GM19035 (cell line): ENCODE results near the gene TPGS1.

Experiments used
- ATAC-seq: cut with Tn5 transposase; IDR thresholded peaks from one replicate; pipeline ENCODE4 v1.9.1; 2021; ENCODE audit not compliant: unreplicated experiment

The TPGS1 gene

GRCh38 chr19:507286-508203, at the start of gene TPGS1:
TPGS1 (plus strand) TSS chr19:507497; CDS start chr19:507507, 10 bp downstream.
- peak; percentile 62 for ATAC-seq

DNA sequence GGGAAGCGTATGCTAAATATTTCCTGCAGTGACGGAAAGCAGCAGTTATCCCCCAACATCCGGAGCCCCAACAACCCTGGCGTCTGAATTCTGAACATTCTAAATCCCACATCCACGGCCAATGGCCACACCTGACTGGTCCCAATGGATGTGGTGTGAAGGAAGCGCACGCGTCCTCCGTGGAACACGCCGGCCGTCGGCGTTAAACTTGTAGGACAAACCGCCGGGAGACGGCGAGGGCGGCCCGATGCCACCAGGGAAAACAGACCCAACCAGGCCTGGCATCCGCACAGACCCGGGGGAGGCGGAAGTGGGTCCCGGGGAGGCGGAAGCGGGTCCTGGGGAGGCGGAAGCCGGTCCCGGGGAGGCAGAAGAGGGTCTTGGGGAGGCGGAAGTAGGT, 49.7 kb upstream of the TPGS1 start:
- no peak for ATAC-seq

GRCh38 chr19:458091-459042, 48.9 kb upstream of the TPGS1 start:
- no peak for ATAC-seq

DNA sequence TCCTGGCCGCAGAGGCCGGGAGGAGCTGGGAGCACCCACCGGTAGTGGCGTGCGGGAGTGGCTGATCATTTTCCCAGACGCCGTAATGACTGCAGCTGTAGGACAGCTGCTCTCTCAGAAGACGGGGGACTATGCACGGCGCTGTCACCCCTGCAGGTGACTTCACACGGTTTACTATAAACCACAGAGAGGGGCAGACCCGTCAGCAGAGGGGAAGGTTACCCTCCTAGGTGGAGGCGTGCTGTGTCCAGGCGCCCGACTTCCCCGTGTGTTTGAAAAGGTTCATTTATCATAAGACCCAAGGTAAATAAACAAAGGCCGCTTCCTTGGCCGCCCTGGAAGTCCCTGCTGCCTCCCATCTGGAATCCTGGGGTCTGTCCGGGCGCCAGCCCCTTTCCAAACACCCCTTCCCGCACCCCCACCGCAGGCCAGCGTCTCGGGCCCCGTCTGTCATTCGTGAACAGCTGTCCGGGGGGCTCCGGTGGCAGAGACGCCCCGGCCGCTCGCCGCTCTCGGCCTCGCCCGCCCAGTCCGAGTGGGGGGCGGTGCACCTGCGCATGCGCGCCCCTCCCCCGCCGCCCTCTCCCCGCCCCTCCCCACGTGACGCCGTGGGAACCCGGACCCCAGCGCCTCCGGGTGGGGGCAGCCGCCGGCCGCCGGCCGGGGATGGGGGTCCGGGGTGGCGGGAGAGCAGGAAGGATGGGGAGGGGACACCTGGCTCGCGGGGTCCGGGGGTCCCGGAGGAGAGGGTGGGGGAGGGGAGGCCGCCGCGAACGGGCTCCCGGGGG, 47.4 kb upstream of the TPGS1 start:
- no peak for ATAC-seq

DNA sequence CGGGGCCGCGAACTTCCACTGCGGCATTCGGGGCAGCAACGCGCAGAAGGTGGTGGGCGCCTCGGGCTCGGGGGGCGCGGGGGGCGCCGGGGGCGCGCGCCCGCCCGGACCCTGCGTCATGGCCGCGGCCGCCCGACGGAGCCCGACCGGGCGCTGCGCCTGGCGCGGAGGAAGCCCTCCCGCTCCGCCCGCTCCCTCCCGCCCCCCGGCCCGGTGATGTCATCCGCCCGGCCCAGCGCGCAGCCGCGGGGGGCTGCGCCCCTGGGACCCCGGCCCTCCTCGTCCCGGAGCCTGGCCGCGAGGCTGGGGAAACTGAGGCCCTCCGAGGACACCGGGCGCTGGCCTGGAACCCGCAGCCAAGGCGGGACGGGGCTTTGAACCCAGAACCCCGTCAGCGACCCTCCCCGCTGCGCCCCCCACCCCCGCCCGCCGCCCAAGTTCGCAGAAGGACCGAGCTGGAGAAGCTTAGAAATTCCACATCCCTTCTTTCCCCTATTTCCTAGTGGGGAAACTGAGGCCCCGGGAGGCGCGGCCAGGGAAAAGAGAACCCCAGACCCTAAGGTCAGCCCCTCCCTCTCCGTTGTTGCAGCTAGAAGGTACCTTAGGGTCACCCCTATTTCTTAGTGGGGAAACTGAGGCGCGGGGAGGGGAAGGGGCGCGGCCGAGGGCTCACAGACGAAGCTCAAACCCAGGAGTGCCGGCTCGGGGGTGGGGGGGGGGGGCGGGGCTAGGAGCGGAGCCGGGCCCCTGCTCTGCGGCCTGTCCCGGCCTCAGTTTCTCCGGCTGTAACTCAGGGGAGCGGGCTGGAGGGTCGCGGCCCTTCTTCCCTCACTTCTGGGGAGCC, 46.2 kb upstream of the TPGS1 start, which contains the start of gene SHC2:
SHC2 (minus strand) TSS at position 157 of the 844 bp plus-strand sequence; CDS start at position 120, 37 bp downstream.
- ATAC-seq = no peak

GRCh38 chr19:461721-462551, 45.4 kb upstream of the TPGS1 start:
- ATAC-seq = no peak

DNA sequence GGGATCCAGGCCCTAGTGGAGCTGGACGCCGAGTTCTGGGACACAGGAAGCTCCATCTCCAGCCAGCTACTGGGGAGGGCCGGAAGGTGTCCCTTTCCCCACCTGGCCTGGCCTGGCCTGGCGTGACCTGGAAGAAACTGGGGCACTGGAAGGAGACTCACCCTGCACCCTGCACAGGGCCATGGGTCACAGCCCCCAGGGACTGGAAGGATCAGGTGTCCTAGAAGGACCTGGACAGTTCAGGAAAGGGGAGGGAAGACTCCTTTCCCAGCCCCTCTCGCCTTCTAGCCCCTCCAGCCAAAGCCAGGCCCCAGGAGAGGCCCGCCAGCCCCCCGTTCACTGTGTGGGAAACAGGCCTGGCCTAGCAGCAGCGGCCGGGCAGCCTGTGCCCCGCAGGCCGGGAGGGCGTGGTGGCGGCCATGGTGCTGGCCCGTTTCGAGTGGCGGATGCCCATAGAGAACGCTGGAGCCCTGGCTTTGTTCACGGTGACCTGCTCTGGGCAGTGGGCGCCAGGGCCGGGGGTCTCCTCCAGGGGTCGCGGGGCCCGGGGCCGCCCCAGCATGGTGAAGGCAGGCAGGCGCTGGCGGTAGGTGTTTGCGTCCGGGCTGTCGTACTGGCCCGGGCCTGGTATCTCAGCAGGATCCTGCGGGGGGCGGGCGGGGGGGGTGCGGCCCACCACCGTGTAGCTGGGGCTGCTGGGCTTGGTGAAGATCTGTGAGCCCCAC, 43.7 kb upstream of the TPGS1 start:
- ATAC-seq = no peak

DNA sequence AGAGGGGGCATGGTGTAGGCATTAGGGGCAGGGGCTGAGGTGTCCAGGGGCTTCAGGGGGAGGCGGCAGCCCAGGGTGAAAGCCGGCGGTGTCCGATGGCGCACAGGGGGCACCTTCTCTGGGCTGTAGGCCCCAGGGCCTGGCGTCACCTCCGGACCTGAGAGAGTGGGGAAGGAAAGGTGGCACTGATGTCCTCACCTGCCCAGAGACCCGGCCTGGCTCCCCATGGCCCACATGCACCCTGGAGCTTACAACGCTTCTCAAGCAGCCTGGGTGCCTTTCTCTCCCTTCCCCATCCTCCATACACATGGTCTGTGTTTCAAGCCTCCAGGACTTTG, 43.1 kb upstream of the TPGS1 start:
- ATAC-seq = no peak

- ATAC-seq = no peak
Measured at GRCh38 chr19:465056-465816, 42.1 kb upstream of the TPGS1 start.

DNA sequence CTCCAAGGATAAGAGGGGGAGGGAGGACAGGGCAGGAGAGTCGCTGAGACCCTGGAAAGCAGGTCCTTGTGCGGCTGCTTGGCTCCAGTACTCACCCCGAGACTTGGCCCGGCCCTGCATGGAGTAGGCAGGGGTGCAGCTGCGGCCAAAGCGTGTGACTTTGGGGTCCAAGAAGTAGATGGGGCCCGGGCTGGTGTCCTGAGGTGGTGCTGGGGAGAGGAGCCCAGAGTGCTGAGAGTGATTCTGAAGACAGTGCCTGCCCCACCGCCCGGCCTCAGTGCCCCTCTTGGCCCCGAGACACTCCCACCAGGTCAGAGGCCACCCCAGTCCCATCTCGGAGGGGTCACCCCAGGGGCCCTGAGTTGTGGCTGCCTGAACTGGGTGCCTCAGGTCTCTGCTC, 39.7 kb upstream of the TPGS1 start:
- no peak for ATAC-seq

DNA sequence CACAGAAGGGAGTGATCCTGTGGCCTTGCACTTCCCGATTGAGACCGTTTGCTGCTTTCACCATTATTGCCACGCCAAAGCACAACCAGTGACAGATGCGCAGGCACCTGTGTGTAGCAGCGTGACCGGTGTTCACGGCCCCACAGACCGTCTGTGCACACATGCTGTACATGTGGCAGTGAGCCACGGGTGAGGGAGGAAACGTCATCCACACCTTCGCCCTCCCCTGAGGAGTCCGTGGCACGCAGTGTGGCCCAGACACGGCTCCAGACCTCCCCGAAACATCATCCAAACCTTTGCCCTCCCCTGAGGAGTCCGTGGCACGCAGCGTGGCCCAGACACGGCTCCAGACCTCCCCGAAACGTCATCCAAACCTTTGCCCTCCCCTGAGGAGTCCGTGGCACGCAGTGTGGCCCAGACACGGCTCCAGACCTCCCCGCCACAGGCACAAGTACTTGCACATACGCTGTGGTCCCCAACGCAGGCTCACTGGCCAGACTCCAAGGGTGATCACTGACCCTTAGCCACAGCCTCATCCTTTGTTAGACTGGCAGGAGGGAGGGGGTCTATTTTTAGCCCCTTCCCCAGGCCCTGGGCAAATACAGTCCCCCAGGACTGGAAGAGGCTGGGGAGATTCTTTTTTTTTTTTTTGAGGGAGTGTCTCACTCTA, 38.6 kb upstream of the TPGS1 start:
- no peak for ATAC-seq

- no peak for ATAC-seq
Measured at GRCh38 chr19:469833-470232, 37.5 kb upstream of the TPGS1 start.

- ATAC-seq = no peak
Measured at GRCh38 chr19:470701-471100, 36.6 kb upstream of the TPGS1 start.

- ATAC-seq = no peak
Measured at GRCh38 chr19:472005-472858, 35.1 kb upstream of the TPGS1 start.

DNA sequence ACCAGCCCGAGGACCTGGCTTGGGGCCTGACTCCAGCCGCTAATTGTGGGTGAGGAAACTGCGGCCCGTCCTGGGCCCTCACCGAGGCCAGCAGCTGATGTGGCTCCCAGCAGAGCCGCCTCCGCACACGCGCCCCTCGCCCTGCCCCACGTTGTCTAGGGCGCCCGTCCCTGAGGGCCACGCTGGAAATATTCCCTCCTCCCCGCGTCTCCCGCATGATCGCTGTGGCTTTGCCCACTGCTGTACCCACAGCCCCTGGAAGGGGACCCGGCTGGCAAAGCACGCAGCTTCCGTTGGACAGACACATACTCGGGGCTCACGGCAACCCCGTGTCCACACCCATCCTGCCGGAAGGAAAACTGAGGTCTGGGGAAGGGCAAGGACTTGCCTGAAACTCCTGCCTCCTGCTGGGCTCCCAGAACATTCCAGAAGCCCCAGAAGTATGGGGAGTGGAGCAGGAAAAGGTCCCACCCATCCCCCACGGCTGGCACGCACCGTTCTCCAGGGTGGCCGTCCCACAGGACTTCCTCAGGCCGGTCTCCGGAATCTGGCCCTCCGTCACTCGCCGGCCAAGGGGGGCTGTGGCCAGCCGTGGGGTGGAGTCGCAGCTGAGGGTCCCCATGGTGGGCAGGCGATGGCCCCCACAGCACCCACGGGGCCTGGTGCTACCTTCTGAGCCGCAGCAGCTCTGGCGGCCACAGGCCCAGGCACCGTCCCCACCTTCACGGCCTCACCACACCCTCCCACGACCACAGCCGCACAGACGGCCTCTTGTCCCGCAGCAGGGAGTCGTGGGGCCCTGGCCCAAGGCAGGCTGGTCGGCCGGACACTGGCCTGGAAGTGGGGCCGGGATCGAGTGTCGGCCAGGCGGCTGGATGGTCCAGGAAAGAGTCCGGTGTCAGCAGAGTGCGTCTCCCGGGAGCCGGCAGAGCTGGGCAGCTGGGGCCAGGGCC, 32.9 kb upstream of the TPGS1 start:
- ATAC-seq = no peak
